ENCODE results near the gene ARL4A.

The ARL4A gene

GRCh38 chr7:12727455-12728191 lies 40.2 kb downstream of the ARL4A start:
- DNase-seq, result peak; percentile 9

DNA sequence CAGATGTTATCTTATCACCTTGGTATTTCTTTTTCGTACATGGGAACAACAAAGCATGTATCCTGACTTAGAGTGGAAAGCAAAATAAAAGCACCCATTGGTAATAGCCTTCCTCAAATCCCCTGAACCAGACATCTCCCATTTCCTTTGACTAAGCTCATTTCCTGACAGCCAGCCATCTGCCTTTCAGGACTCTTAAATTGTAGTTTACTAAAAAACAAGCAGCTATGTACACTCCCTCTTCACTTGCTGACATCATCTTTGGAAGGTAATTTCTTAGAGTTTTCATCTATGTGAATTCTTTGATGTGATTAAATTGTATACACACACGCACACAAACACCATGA lies 40.7 kb downstream of the ARL4A start:
- DNase-seq, result no peak

- peak; percentile 32 for DNase-seq
These were observed 41.7 kb downstream of the ARL4A start for GRCh38 chr7:12729112-12729511.

DNA sequence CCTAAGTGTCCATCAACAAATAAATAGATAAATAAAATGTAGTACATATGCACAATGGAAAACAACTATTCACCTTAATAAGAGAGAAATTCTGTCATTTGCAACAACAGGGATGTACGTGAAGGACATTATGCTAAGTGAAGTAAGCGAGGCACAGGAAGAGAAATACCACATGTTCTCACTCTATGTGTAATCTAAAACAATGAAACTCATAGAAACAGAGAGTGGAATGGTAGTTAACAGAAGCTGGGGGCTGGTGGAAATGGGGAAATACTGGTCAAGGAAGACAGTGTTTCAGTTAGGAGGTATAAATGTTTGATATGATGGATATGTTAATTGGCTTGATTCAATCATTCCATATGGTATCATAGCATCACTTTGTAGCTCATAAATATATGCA lies 43.1 kb downstream of the ARL4A start:
- DNase-seq, result no peak

DNA sequence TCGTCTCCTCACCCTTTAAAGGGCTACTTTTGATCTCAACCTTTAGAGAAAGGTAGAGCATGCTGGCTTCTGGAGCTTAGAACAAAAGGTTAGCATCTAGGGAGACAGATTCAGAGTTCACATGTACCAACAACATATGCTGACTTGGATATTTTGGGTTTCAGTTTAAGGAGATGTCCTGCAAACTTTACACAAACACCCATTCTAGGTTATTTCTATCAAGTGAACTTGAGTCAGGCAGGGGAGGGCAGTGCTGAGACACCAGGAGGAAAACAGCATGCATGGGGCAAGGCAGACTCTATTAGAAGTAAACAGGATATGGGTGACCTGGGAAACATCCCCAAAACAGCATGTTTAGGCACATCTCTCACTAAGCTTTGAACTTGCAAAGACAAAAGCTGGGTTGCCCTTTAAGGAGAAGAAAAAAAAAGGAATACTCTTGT lies 43.8 kb downstream of the ARL4A start:
- no peak for DNase-seq

DNA sequence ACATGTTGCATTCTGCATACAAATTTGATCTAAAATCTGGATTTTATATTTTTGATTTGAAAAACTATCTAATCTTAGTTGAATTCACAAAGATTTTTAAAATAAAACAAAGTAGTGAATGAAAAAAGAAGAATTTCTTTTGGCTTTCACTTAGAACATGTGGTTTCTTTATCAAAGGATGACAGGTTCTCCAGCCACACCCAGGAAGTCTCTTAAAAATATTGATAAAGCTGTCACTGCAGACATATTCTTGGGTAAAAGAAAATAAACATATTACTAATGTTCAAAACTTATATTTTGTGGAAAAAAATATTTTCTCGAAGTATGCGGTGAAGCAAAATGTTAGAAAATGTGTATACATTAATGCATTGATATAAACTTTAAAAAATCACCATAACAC lies 44.3 kb downstream of the ARL4A start:
- DNase-seq, result no peak

DNA sequence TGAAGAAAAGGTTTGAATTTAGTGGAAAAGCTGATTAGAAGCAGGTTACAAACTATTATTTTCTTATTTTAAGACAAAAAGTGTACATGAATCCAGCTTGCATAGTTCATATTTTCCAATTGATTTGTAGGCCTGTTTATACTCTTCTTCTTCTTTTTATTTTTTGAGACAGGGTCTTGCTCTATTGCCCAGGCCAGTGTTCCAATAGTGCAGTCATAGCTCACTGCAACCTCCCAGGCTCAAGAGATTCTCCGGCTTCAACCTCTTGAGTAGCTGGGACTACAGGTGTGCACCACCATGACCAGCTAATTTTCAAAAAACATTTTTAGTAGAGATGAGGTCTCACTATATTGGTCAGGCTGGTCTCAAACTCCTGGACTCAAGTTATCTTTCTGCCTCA lies 45.0 kb downstream of the ARL4A start:
- no peak for DNase-seq

- no peak for DNase-seq
These were observed 48.5 kb downstream of the ARL4A start for GRCh38 chr7:12735923-12736322.

DNA sequence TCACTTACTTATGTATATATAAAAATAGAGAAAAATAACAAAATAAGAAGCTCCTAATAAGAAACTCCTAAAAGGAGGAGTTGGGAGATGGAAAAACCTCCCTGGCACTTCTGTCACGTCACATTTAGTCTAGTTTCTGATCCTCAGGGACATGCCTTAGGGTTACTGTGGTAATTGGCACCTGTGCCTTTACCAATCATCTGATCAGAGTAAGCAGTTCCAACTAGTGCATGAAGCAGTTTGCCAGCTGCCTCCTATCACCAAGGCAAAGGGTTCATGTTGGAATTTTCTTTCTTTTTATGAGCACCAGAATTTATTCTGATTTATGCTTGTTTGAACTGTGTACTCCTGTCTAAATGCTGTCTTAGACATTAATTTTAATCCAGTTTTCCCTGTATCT lies 49.9 kb downstream of the ARL4A start:
- no peak for DNase-seq

DNA sequence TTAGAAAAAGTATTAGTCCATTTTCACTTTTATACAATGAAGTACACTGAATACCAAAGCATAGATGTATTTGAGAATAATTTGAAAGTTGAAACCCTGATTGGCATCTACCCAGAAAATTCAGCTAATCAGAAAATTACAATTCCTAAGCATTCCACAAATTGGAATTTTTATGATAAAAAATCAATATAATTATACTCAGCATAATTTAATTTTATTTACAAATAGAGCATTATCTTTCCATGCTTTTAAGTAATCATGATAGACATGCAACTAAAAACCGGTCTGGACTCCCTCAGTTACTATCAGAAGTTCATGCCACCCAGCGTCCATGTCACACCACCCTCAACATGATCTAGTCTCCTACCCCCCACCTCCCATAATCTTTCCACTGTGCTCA lies 50.4 kb downstream of the ARL4A start:
- DNase-seq, result no peak

DNA sequence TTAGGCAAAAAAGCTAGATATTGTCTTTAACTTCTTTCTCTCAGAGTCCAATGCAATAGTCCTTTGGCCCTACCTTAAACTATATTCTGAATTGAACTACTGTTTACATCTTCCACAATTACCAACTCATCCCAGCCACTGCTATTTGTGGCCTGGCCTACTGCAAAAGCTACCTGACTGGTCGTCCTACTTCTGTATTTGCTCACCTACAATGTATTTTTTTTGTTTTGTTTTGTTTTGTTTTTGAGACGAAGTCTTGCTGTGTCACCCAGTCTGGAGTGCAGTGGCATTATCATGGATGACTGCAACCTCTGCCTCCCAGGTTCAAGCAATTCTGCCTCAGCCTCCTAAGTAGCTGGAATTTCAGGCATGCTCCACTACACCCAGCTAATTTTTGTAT lies 51.2 kb downstream of the ARL4A start:
- DNase-seq, result no peak
